NCI-H1930 (cell line): Measurements from ENCODE around the gene KIAA0232.
A peak's percentile ranks its signal among the peaks of the same experiment; 100 is the strongest.
"Not testable (repeated sequence)": the region's sequence is repeated elsewhere in the genome, so short reads cannot be mapped to it uniquely, and the experiment has no call there.

Source experiments
- DNase-seq, 2 experiments: peaks; one replicate each; lab custom pipeline; 2025; lab: John Stamatoyannopoulos, UW

The KIAA0232 gene

DNA sequence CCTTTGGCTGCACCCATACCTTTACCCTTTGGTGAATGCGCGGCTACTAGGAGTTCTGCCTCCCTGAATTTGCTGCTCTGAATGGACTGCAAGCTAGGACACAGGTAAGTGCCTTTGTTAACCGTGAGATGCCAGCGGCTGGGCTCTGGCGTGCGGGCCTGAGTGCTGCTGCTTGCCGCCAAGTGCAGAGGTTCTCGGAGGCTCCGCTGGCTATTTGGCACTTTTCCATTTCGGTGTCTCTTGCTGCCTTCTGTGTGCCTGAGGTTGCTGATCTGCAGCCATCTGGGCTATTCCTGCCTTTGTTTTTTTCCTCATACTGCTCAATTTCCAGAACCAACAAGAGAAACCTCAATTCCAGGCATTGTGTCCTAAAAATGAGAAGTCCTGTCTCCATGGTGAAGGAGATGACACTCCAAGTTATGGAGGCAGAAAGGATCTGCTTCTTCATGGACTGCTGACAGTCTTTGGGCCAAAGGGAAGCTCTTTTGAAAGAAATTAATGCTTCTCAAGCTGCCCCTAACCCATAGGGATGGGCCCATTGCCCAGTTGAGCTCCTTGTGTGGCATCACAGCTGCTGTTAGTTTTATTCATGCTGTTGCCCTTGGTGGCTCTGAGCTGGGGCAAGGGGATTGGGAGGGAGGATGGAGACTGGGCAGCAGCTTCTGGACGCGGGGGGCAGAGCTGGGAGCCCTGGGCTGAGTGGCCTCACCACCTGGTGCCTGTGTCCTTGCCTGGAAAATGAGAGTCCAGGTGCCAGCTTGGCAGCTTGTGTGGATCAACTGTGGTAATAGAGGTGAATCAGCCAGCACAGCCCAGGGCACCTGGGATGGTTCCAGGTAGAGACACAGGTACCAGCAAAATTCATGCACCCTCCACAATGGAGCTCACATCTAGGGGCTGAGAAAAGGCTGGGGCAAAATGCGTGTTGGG is 123.3 kb downstream of the KIAA0232 start:
- no peak for DNase-seq

DNA sequence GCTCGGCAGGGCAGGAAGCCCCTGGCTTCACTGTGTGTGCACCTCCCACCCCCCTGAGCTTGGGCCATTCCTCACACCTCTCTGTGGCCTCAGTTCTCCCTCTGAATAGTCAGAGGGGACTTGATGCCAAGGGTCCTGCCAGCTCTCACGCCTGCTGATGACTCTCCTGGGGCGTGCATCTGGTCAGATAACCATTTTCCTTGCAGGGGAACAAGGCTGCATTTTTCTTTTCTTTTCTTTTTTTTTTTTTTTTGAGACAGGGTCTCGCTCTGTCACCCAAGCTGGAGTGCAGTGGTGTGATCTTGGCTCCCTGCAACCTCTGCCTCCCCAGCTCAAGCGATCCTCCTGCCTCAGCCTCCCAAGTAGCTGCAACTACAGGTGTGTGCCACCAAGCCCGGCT is 124.0 kb downstream of the KIAA0232 start:
- DNase-seq, result not testable (repeated sequence)

DNA sequence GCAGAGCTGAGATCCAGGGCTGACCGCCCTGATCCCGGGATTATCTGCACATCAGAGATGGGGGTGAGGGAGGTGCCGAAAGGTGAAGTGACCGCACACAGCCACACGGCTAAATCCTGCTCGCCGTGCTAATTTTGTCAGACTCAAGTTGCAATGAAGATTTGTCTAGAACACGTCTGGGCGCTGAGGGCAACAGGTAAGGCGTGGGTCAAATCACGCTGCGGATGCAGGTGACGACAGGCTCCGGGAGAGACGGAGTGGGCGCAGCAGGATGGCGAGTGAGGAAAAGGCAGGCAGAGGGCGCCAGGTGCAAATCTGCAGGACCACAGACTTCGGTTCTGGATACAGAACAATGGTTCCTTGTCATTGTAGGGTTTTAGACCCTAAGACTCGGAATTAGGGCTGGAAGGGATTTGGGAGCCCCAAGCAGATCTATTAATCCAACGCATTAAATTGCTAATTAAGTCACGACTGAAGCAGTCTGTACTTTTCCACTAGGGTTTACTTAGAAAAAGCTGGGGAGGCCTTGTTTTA is 125.2 kb downstream of the KIAA0232 start:
- DNase-seq, result peak in 1 of 2 experiments; percentile 8

DNA sequence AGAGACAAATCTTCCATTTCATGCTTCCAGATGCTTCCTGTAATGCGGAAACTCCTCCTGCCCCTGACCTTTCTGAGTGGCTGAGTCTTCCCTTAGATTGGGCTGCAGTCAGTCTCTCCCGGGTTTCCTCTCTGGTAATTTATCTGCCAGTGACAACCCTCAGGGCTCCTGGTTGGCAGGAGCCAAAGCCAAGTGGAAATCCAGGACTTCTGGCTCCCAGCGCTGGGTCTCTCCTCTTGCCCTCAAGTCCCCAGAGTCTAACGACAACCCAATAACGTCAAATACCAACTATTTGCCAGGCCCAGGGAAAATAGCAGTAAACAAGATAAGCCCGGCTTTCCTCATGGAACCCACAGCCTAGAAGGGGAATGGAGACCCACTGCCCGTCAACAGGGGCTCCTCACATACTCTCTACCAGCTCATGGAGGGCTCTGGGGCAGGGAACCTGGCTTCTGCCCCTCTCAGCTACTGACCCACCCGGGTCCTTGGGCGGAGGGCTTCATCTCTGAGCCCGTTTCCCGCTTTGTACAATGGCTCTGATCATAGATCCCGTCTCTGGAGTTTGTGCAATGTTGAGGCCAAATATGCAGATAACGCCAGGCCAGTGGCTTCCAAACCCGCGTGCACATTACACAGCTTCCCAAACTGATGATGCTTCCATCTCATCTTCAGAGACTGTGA is 126.0 kb downstream of the KIAA0232 start:
- no peak for DNase-seq

DNA sequence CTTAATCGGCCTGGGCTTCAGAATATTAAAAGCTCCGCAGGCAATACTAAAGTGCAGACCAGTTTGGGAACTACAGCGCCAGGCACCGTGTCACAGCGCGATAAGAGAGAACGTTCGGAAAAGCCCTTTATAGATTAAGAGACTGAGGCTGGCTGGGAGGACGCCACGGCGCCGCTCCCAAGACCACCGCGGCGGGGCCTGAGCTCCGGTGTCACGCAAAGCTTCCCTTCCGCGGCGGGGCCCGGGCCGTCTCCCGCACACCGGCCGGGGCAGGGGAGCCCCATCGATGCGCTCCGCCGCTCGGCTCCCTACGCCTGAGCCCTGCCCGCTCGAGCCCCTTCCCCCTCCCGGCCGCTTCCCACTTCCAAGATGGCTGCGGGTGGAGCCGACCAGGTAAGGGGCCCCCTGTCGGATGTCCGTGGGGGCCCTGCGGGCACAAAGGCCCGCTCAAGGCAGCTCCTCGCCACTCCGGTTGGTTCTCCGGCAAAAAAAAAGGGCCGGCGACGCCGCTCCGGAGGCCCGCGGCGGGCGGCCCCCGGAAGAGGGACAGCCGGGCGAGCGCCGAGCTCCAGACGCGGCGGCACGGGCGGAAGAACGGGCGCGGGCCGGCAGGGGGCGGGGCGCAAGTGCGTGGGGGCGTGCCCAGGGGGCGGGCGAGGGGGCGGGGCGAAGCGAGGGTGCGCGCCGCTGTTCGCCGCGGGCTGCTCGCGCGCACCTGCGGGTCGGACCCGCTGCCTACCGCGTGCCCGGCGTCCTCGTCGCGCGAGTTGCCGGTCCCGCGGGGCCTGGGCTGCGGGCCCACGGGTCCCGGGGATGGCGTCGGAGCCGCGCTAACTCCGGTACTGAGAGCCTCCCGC is 126.8 kb downstream of the KIAA0232 start, which contains the start of gene TBC1D14:
TBC1D14 (plus strand) TSS at position 714 of the 857 bp plus-strand sequence. CDS start 13,564 bp downstream, outside the sequence.
- peak; percentile 77 to 86 for DNase-seq

DNA sequence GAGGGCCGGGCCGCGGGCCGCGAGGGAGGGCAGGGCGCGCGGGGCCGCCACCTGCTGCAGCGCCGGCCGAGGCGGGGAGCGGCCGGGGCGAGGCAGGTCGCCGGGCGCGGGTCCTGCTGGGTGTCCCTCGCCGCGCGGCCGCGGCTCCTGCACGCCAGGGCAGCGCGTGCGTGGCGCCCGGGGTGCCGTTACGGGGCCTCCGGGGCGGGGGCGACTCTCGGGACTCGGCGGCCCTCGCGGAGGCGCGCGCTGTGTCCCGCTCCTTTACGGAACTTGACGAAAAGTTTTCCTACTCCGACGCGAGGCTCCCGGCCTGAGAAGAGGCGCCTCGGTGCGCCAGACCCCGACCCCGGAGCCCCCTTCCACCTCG is 127.4 kb downstream of the KIAA0232 start:
- DNase-seq, result no peak

DNA sequence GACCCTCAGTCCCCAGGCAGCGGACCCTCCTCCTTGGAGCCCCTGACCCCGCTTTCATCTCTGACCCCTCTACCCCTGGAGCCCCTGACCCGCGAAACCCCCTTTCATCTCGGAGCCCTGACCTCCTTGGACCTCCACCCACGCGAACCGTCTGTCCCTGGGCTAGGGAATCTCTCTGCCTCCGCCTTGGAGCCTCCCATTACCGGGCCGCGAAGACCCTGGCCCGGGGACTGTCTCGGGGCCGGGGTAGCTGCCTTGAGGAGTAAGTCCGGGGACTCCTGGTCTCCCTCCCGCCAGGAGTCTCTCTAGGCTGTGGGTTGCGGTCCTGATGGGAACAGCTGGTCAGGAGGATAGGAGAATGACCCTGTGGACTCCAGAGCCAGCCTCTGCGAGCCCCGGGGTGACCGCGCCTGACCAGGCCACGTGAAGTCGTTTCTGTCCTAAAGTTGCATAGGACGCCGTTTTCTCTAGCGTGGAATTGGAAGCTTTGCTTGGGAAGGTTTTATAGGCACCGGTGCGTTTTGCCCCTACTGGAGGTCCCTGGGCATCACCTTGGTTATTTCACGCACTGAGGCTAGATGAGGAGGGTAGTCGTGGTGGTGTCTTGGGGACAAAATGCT is 127.9 kb downstream of the KIAA0232 start:
- no peak for DNase-seq

DNA sequence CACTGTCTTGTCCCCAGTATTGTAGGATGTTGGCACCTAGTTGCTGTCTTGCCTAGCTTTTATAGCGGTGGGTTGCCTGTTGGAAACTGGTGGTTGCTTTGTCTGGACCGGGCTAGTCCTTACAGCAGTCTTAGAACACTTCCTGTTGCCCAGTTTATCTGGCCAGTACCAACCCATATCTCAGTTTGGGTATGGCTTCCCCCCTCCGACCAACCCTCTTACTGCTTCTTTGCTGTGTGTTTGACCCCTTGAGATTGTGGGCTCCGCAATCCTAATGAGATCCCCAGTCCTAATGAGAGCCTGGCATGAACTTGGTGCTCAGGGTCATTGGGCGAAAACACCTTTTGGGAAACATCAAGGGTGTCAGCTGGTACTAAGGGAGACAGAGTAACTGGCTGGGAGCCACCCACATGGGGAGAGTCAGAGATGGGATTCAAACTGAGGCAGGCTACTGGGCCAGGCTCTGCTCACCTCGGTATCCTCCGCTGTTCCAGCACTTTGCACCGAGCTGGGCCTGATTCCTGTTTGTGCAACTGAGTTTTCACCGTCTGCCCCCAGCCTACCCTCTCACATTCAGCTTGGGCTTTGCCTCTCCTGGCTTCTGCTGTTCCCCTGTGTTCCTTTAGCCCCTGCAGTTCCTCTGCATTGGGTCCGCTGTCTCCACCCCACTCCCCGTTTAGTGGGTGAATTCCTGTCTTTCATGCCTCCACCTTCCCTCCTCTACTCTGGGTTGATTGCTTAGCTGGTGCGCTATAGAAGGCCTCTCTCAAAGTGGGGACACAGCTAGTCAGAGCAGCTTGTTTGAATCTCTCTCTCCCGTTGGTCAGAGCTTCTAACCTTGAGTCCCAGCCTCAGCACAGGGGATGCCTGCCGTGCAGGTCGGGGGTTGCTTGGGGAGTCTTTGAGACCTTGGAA is 128.7 kb downstream of the KIAA0232 start:
- DNase-seq, result no peak

DNA sequence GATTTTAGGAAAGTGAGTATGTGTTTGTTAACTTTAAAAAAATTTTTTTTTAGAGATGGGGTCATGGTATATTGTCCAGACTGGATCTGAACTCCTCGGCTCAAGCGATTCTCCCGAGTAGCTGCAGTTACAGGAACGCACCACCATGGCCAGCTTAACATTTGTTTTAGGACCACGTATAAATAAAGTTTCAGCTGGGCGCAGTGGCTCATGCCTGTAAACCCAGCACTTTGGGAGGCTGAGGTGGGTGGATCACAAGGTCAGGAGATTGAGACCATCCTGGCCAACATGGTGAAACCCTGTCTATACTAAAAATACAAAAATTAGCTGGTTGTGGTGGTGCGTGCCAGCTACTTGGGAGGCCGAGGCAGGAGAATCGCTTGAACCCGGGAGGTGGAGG is 129.4 kb downstream of the KIAA0232 start:
- DNase-seq, result not testable (repeated sequence)

DNA sequence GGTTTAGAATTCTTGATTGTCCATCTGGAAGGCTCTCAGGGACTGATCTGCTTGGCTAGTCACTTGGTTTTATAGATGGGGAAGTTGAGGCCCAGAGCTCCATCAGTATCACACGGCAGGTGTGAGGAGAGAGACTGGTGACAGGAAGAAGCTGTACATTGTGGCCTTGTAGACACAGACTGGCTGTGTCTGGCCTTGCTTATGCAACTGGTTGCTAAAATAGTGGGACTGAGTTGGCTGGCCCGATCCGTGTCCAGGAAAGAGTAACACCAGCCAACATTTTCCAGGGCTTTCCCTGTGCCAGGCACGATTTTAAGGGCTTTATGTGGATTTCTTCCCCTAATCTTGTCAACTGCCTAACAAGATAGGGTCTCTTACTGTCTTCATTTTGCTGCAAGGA is 129.9 kb downstream of the KIAA0232 start:
- DNase-seq, result no peak

DNA sequence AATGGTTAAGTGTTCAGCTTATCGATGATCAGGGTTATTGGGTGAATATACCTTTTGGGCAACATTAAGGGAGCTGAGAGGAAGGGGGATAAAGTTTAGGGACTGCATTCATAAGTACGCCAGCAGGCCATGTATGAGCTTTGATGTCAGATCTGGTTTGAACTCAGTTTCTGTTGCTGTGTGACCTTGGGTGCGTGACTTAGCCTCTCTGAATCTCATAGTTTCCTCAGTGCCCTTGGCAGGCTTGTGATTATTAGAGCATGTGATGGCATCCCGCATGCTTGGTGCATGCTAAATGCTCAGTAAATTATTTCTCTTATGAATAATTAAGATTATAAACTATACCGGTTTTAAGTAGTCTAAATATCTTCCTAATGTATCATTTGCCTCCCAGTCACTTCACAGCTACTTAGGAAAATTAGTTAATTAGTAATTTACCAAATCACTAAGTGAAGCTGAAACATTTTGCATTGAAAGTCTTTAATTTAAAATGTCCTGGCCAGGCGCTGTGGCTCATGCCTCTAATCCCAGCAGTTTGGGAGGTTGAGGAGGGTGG is 130.9 kb downstream of the KIAA0232 start:
- no peak for DNase-seq

DNA sequence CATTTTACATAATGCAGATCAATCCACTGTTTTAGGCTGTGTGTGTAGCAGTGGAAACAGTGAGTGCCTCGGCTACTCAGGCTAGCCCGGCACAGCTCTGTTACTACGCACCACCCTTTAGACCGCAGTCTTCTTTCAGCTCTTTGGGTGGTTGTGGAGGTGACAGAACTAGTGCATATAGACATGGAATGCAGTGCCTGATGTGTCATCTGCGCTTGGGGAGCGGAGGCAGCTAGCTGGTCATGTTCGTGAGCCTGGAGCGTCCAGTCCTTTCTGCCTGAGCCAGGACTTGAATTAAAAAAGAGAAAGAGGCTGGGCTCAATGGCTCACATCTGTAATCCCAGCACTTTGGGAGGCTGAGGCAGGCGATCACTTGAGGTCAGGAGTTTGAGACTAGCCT is 131.9 kb downstream of the KIAA0232 start:
- no peak for DNase-seq

DNA sequence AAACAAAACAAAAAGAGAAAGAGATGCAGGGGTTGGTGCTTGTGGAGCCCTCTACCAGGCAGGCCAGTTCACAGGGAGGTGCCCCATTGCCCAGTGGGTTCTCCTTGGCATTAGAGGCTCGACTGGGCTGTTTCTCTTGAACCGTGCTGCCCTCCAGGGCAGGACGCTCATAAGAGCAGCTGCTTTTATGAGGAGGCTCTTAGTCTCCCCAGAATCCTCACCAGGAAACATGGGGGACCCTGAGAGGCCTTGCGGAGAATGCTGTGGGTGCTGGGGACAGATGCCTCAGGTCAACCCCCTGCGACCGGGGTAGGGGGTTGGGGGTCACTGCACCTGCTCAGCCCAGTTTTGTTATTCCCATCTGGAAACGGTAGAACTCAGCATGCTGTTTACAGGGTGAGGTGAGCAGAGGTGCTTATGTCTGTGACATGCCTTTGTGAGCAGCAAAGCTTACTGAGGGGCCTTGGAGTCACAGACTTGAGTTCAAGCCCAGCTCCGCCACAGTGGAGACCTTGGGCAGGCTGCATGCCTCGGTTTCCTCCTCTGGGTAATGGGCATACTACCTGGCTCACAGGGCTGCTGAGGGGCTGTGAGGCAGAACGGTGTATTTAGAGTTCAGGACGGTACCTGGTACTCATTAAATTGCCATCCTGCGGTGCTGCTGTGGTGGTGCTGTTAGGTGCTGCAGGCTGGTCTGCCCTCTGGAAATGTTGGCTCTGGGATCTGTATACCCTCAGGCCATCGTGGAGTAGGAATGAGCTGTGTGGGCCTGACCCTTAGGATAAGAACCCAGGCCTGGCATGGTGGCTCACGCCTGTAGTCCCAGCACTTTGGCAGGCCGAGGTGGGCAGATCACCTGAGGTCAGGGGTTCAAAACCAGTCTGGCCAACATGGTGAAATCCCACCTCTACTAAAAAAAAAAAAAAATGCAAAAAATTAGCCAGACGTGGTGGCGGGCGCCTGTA is 132.8 kb downstream of the KIAA0232 start:
- DNase-seq, result no peak

DNA sequence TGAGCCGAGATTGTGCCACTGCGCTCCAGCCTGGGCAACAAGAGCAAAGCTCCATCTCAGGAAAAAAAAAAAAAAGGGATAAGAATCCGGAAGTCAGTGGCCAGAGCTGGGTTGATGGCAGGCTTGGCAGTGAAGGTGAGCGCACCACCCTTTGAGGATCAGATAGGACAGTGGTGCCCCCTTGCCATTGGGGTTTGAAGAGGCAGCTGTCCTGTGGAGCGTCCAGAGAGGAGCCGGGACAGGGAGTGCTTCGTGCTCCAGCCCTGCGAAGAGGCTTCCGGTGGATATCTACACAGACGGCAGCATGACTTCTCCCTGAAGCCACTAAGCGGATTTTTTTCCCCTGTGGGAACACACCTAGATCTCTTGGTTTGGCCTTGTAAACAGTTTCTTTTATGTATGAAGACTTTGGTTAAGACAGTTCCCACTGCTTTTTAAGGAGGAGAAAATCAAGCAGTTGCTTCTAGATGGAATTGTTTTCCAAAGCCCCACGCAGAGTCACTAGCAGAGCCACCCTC is 133.6 kb downstream of the KIAA0232 start:
- DNase-seq, result no peak

DNA sequence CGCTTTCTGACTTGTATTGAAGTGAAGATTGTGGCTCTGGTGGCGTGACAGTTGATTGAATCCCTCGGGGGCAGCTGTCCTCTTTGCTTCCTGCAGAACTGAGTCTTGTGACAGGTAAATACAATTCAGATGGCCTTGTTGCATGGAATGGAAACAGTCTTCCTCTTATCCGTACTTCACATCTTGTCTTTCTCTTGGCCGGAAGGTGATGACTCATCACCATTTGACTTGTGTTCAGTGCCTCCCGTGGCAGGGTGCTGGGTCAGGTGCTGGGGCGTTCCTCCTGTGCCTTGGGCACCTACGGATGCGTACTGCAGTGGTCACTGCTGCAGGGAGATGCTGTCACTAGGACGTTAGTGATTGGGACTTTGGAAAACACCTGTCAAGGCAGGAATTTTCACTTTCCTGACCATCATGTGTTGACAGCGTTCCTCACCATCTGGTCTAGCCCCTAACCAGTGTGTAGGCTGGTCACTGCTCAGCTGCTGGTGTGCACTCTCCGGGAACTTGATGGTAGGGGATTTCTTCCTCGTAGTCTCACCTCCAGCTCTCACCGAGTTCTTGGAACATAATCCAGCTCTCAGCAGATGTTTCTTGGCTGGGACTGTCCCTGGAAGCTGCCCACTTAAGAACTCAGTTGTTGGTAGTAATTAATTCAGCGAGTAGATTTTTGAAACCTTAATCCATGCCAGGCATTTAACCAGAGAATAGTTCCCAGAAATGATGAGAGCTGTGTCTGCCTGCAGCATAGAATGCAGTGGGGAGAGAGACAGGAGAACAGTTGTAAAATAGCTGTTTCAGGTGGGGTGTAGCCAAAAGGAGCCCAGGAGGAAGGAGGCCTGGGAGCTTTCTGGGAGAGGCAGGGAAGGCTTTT is 134.3 kb downstream of the KIAA0232 start:
- DNase-seq, result no peak

DNA sequence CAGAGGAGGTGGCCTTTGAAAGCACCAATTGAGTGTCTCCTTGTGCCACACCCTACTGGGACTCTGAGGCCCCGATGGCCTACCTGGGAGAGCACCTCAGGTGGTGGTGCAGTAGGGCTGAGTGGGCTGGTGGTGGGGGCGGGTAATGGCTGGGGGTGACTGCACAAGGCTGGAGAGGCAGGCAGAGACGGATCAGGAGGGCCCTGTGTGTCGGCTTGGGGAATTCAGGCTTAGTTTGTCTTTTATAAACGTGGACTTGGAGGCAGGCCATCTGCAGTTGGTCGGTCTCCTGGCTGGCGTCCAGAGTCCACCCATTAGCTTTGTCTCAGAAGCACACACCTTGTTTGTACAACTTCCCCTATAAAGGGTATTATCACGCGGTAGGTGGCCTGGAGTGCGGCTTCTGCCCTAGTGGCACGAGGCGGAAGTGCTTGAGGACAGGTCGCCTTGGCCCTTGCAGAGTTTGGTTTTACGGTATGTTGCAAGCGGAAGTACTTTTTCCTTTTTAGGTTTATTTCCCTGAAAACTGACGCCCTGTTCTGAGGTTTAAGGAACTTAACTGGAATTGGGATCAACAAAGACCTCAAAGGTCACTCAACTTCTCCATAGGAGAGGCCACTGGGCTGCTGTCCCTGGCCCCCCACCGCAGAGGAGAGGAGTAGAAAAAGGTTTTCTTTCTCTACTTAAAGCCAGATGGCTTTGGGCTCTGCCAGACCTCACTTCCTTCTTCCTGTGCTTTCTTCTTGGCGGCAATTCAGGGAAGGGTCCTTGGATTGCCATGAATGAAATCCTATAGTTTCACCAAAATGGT is 135.1 kb downstream of the KIAA0232 start:
- peak; percentile 37 to 56 for DNase-seq

DNA sequence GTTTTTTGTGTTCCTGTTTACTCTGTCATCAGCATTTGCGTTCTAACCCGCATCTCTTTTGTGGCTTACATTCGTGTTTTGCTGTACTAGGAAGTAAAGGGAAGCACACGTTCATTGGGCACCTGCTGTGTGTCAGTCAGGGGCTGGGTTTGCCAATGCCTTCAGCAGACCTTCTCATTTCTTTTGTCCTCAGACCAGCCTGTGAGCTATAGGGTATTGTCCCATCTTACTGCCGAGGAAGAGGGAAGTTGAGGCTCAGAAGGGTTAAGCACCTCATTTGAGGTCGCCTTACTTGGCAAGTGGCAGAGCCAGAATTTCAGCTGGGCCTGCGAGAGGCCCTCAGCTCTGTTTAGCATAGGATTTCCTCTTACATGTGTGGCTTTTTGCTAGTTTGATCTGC is 135.8 kb downstream of the KIAA0232 start:
- no peak for DNase-seq
